Measurements from ENCODE around the gene RGS6.

The RGS6 gene

GRCh38 chr14:72254937-72255472 is 322.8 kb downstream of the RGS6 start:
- no peak for TF ChIP-seq CTCF (IDR thresholded peaks at IDR 0.05; ENCODE audit: insufficient read depth, low read length, poor library complexity, severe bottlenecking)
- no peak overlapping the region for H3K4me3 ChIP-seq (replicated peaks; ENCODE audit: low read depth, low read length)
- H3K36me3 ChIP-seq (ENCODE audit: control insufficient read depth, insufficient read depth, low read length) = no peaks in the 10 kb centered on the region
- no peak for DNase-seq (ENCODE audit: extremely low read depth, insufficient read length)
- H3K27me3 ChIP-seq (replicated peaks; ENCODE audit: control insufficient read depth, insufficient read depth, low read length) = no peaks in the 10 kb centered on the region

GRCh38 chr14:72256055-72256454 is 323.8 kb downstream of the RGS6 start:
- DNase-seq (ENCODE audit: extremely low read depth, insufficient read length) = no peak
- Histone ChIP-seq H3K27me3 (replicated peaks; ENCODE audit: control insufficient read depth, insufficient read depth, low read length) (no peaks in the 10 kb centered on the region), H3K4me3 (replicated peaks; ENCODE audit: low read depth, low read length) (no peak overlapping the region), H3K36me3 (ENCODE audit: control insufficient read depth, insufficient read depth, low read length) (no peaks in the 10 kb centered on the region)
- TF ChIP-seq CTCF (IDR thresholded peaks at IDR 0.05; ENCODE audit: insufficient read depth, low read length, poor library complexity, severe bottlenecking) = no peak

GRCh38 chr14:72261068-72261467 is 328.8 kb downstream of the RGS6 start:
- DNase-seq (ENCODE audit: extremely low read depth, insufficient read length) = no peak
- TF ChIP-seq CTCF (IDR thresholded peaks at IDR 0.05; ENCODE audit: insufficient read depth, low read length, poor library complexity, severe bottlenecking) = no peak
- Histone ChIP-seq H3K27me3 (replicated peaks; ENCODE audit: control insufficient read depth, insufficient read depth, low read length) (no peaks in the 10 kb centered on the region), H3K4me3 (replicated peaks; ENCODE audit: low read depth, low read length) (no peak overlapping the region), H3K36me3 (ENCODE audit: control insufficient read depth, insufficient read depth, low read length) (no peaks in the 10 kb centered on the region)

- TF ChIP-seq CTCF (IDR thresholded peaks at IDR 0.05; ENCODE audit: insufficient read depth, low read length, poor library complexity, severe bottlenecking) = no peak
- Histone ChIP-seq H3K4me3 (replicated peaks; ENCODE audit: low read depth, low read length) (no peak overlapping the region), H3K36me3 (ENCODE audit: control insufficient read depth, insufficient read depth, low read length) (no peaks in the 10 kb centered on the region), H3K27me3 (replicated peaks; ENCODE audit: control insufficient read depth, insufficient read depth, low read length) (no peaks in the 10 kb centered on the region)
- no peak for DNase-seq (ENCODE audit: extremely low read depth, insufficient read length)
These were observed 330.5 kb downstream of the RGS6 start for GRCh38 chr14:72262771-72263170.

GRCh38 chr14:72264716-72265115 is 332.5 kb downstream of the RGS6 start:
- TF ChIP-seq CTCF (IDR thresholded peaks at IDR 0.05; ENCODE audit: insufficient read depth, low read length, poor library complexity, severe bottlenecking) = no peak
- DNase-seq (ENCODE audit: extremely low read depth, insufficient read length) = no peak
- Histone ChIP-seq H3K36me3 (ENCODE audit: control insufficient read depth, insufficient read depth, low read length) (no peaks in the 10 kb centered on the region), H3K27me3 (replicated peaks; ENCODE audit: control insufficient read depth, insufficient read depth, low read length) (no peaks in the 10 kb centered on the region), H3K4me3 (replicated peaks; ENCODE audit: low read depth, low read length) (no peak overlapping the region)

GRCh38 chr14:72270147-72270727 is 338.0 kb downstream of the RGS6 start:
- Histone ChIP-seq H3K36me3 (ENCODE audit: control insufficient read depth, insufficient read depth, low read length) (no peaks in the 10 kb centered on the region), H3K4me3 (replicated peaks; ENCODE audit: low read depth, low read length) (no peak overlapping the region), H3K27me3 (replicated peaks; ENCODE audit: control insufficient read depth, insufficient read depth, low read length) (no peaks in the 10 kb centered on the region)
- no peak for TF ChIP-seq CTCF (IDR thresholded peaks at IDR 0.05; ENCODE audit: insufficient read depth, low read length, poor library complexity, severe bottlenecking)
- no peak for DNase-seq (ENCODE audit: extremely low read depth, insufficient read length)
